K562 treated with DMSO at 1 percent for 48 hours (cell line): ENCODE measurements around the gene ZNF563. TPM values are rescaled to one million over a fixed set of nuclear protein-coding genes. Genes with fewer than 3 reads are reported as not detected.

Experiments used
- total RNA-seq: library from RNA; unstranded; fragments of 300-600 nt; gene quantifications from 2 replicates; pipeline ENCODE4 v1.2.3, GENCODE V29; 2022; ENCODE audit warnings: low replicate concordance; ENCODE audit errors: extremely low read depth

ZNF563 gene
- not detected in 2 replicates for total RNA-seq

DNA sequence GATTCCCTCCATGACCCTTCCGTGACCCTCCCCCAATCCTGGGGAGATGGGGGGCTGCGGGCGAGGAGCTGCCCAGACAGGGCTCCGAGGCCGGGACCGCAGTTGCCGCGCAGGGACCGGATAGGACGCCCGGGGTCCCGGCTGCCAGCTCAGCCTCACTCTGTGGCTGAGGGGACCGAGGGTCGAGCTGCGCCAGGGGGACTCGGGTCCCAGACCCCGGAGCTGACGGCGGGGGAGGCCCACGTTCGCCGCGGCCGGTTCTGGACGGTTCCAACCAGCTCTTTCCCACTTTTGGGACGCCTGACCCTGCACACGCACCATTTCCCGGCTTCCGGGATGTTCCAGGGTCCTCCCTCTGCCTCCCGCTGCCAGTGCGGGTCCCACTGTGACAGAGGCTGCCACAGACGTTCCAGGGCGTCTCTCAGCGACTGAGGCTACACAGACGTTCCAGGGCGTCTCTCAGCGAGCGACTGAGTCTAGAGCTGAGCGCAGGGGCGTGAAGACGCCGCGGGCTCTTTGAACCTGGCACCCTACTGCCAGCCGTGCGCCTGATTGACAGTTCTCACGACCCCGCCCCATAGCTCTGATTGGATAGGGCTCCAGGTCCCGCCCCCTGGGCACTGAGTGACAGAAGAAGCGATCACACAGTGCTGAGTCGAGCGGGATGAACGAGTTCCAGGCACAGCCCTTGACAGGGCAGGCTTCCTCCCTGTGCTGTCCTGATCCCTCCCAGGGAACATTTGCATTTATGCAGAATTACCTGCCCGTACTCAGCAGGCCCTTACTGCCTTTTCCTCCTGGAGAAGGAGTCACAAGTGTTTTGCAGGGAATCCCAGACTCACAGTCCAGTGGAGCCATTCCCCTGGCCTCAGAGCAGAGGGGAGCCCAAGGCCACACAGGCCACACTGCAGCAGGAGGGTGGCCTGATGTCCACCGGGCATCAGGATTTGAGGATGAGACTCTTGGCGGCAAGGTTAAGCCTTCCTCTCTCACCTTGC lies at the start of gene ZNF563:
Gene ZNF563, minus strand, starts transcription at position 472 of the 998 bp plus-strand sequence. Its CDS starts 151 bp downstream, at position 321.

DNA sequence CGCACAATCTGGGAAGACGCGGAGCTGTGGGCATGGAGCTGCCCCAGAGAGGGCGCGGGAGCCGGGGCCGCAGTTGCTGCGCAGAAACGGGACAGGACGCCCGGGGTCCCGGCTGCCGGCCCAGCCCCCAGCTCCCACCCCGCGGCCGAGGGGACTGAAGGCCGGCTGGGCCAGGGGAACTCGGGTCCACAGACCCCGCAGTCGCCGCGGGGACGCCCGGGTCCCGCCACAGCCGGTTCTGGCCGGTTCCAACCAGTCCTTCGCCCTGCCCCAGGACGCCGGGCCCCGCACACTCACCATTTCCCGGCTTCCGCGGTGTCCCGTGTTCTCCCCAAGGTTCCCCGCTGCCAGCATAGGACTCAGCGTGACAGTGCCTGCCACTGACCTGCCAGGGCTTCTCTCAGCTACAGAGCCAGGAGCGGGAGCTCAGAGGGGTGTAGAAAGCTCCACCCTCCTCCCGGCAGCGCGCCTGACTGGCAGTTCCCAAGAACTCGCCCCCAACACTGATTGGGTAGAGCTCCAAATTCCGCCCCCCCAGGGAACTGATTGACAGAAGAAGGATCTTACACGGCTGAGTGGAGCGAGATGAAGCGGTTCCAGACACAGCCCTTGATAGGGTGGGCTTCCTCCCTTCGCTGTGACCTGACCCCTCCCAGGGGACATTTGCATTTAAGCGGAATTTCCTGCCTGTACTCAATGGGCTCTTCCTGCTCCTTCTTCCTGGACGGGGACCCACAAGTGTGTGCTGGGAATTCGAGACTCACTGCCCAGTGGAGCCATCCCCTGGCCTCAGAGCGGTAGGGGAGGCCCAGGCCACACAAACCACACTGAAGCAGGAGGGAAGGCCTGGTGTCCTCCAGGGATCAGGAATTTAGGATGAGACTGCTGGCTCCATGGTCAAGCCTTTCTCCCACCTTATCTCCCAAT lies 32.1 kb upstream of the ZNF563 start, which contains the start of gene ZNF442:
Gene ZNF442, minus strand, starts transcription at position 448 of the 927 bp plus-strand sequence. CDS start 2,052 bp downstream, outside the sequence.

DNA sequence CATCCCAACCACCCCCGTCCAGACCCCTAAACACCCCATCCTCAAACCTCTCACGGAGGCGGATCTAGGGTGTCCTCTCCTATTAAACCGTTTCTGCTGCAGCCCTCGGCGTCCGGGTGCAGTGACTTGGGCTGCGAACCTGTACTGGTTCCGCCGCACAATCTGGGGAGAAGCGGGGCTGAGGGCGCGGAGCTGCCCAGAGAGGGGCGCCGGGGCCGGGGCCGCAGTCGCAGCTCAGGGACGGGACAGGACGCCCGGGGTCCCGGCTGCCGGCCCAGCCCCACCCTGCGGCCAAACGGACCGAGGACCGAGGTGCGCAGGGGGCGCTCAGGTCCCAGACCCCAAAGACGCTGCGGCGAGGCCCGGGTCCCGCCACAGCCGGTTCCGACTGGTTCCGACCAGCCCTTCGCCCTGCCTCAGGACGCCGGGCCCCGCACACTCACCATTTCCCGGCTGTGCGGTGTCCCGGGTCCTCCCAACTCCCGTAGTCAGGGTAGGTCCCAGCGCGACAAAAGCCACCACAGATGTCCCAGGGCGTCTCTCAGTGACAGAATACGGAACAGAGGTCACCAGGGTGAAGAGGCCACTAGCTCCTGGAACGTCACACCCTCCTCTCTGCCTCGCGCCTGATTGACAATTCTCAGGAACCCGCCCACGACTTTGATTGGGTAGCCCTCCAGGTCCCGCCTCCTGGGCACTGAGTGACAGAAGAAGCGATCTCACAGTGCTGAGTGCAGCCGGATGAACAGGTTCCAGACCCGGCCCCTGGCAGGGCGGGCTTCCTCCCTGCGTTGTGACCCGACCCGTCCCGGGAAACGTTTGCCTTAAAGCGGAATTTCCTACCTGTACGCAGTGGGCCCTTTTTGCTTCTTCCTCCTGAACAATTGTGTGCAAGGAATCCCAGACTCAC lies 38.9 kb downstream of the ZNF563 start, which contains the start of gene ZNF44:
Gene ZNF44, minus strand, starts transcription at position 635 of the 910 bp plus-strand sequence. Its CDS starts 189 bp downstream, at position 446.

Other genes starting within 250 kb of the ZNF563 start
- not detected in 2 replicates for gene ZNF20, start 193.3 kb downstream of the ZNF563 start, total RNA-seq
- not detected in 2 replicates for gene ZNF625, start 176.9 kb downstream of the ZNF563 start, total RNA-seq
- not detected in 2 replicates for gene ZNF136, start 170.5 kb downstream of the ZNF563 start, total RNA-seq
- gene ZNF44, start 38.8 kb downstream of the ZNF563 start, total RNA-seq, result not detected in 2 replicates
- gene ZNF442, start 32.0 kb upstream of the ZNF563 start, total RNA-seq, result not detected in 2 replicates
- not detected in 2 replicates for gene ZNF799, start 67.6 kb upstream of the ZNF563 start, total RNA-seq
- not detected in 2 replicates for gene ZNF443, start 107.4 kb upstream of the ZNF563 start, total RNA-seq
- not detected in 2 replicates for gene ZNF709, start 151.2 kb upstream of the ZNF563 start, total RNA-seq
- not detected in 2 replicates for gene ZNF564, start 217.8 kb upstream of the ZNF563 start, total RNA-seq